ENCODE results near the gene ECEL1.

Gene ECEL1

GRCh38 chr2:232497348-232497747 is 9.7 kb upstream of the ECEL1 start:
- no peak for DNase-seq

- no peak for DNase-seq
Measured at GRCh38 chr2:232496501-232497270, 9.1 kb upstream of the ECEL1 start.

- DNase-seq: no peak
Measured at GRCh38 chr2:232495292-232495691, 7.7 kb upstream of the ECEL1 start.

- DNase-seq: no peak
Measured at GRCh38 chr2:232494542-232494941, 6.9 kb upstream of the ECEL1 start.

GRCh38 chr2:232493701-232494474 is 6.3 kb upstream of the ECEL1 start:
- DNase-seq: no peak

GRCh38 chr2:232492963-232493700 is 5.5 kb upstream of the ECEL1 start:
- DNase-seq: no peak

GRCh38 chr2:232492236-232492848 is 4.7 kb upstream of the ECEL1 start:
- no peak for DNase-seq

- no peak for DNase-seq
Measured at GRCh38 chr2:232491139-232491780, 3.6 kb upstream of the ECEL1 start.

- no peak for DNase-seq
Measured at GRCh38 chr2:232490221-232491138, 2.8 kb upstream of the ECEL1 start.

GRCh38 chr2:232489516-232490220 is 2.0 kb upstream of the ECEL1 start:
- no peak for DNase-seq

- DNase-seq: no peak
Measured at GRCh38 chr2:232488721-232489300, 1.2 kb upstream of the ECEL1 start.

- no peak for DNase-seq
Measured at GRCh38 chr2:232488097-232488711, 570 bp upstream of the ECEL1 start.

- no peak for DNase-seq
Measured at GRCh38 chr2:232486558-232487384, 863 bp downstream of the ECEL1 start.

- no peak for DNase-seq
Measured at GRCh38 chr2:232485757-232486557, 1.7 kb downstream of the ECEL1 start.

- DNase-seq: no peak
Measured at GRCh38 chr2:232485348-232485756, 2.3 kb downstream of the ECEL1 start.

GRCh38 chr2:232484628-232485347 is 2.8 kb downstream of the ECEL1 start:
- no peak for DNase-seq

- no peak for DNase-seq
Measured at GRCh38 chr2:232483923-232484627, 3.6 kb downstream of the ECEL1 start.

Data from KG1 (cell line).